Activated B cell treated with CpG ODN at 0.5 μM for 24 hours (primary cell): ENCODE measurements around the gene TGFB2. TPM values are rescaled to one million over a fixed set of nuclear protein-coding genes. Genes with fewer than 3 reads are reported as not detected.

ENCODE experiments used
- ATAC-seq: fragments of 200-7000 bp; cut with Tn5 transposase; one replicate; pipeline ENCODE4 v1.10.0; 2021; ENCODE audit warnings: low read depth, mild to moderate bottlenecking, moderate library complexity
- CTCF ChIA-PET: fragments of 350-600 bp; sonication (Branson Sonifier 250); formaldehyde crosslinking; loops from one replicate; lab custom pipeline; 2021; ENCODE audit warnings: antibody characterized with exemption; lab: Charles Lee
- POLR2A ChIA-PET: fragments of 350-600 bp; sonication (Branson Sonifier 250); formaldehyde crosslinking; loops from one replicate; lab custom pipeline; 2021; ENCODE audit warnings: antibody characterized with exemption; lab: Charles Lee
- DNase-seq: peaks from one replicate; pipeline ENCODE4 v3.0.0; 2022
- H3K27ac Mint-ChIP-seq: one replicate; pipeline ENCODE4 v1.8.0; 2020; ENCODE audit warnings: mixed read lengths
- H3K27me3 Mint-ChIP-seq: one replicate; pipeline ENCODE4 v1.8.0; 2021; ENCODE audit warnings: mixed read lengths
- H3K36me3 Mint-ChIP-seq: one replicate; pipeline ENCODE4 v1.8.0; 2021; ENCODE audit warnings: low read depth, mixed read lengths
- H3K4me1 Mint-ChIP-seq: one replicate; pipeline ENCODE4 v1.8.0; 2021; ENCODE audit warnings: mixed read lengths
- H3K4me3 Mint-ChIP-seq: one replicate; pipeline ENCODE4 v1.8.0; 2020; ENCODE audit warnings: mild to moderate bottlenecking, mixed read lengths
- H3K9me3 Mint-ChIP-seq: one replicate; pipeline ENCODE4 v1.8.0; 2020; ENCODE audit warnings: mixed read lengths
- CTCF ChIP-seq: fragments of 200-600 bp; IDR thresholded peaks from one replicate; pipeline ENCODE4 v1.8.0; 2022; ENCODE audit warnings: antibody characterized with exemption, mild to moderate bottlenecking
- intact Hi-C: fragments of 100-400 bp; cut with micrococcal nuclease; formaldehyde crosslinking; loops from one replicate; pipeline ENCODE4 v1.15.1; 2024
- total RNA-seq: library from RNA; stranded (reverse); gene quantifications from 2 replicates; pipeline ENCODE4 v1.2.3, GENCODE V29; 2022

TGFB2 gene
- total RNA-seq, 1 donor from 2014 or later, result 1.6 TPM

DNA sequence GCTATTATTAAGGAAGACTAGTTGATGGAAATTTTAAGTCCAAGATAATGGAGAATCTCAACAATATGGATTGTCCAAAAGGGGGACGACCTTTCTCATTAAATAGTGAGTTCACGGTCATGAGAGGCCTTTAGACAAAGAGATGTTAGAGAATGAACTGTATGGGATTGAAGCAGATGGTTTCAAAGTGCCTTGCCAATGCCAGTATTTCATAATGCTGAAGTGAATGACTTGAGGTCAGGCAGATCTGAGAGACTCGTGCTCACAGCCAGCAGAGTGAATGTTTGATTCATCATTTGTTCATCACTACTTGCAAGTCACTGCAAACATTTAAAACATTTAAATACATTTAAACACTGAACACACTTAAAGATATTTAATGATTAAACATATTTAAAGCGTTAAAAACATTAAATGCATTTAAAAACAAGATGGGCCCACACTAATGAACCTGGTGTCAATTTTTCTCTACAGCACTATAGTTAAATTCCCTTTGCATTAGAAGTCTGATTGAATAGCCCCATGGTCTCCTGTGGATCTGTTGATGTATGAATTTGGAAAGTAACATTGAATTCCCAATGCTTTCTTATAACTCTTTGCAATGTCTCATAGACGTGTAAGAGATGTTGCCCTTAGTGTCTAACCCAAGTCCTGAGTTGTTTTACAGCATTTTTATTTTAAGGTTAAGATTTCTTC, 80.7 kb downstream of the TGFB2 start:
- Mint-ChIP-seq H3K4me1 (no peaks in the 10 kb centered on the region), H3K27me3 (no peaks in the 10 kb centered on the region), H3K27ac (no peak overlapping the region), H3K9me3 (no peaks in the 10 kb centered on the region), H3K36me3 (no peaks in the 10 kb centered on the region), H3K4me3 (no peak overlapping the region)
- ChIA-PET CTCF (no interaction called here), POLR2A (no interaction called here)
- ATAC-seq, result no peak
- TF ChIP-seq CTCF, result no peak
- intact Hi-C loops, result no loop called here
- DNase-seq, result no peak

DNA sequence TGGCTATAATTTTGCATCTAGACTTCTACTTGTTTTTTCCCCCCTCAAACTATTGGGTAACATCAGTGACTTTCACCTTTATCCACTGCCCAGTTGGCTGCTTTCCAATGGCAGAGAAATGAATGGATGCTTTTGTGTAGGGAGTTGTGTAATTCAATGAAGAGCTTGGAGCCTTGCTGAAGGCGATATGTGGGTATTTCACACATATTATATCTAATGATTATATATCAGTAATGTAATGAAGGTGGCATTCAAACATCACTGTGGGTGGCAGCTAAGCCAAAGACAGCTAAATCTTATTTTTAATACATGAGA, 81.2 kb downstream of the TGFB2 start:
- Mint-ChIP-seq H3K36me3 (no peaks in the 10 kb centered on the region), H3K27me3 (no peaks in the 10 kb centered on the region), H3K4me1 (no peaks in the 10 kb centered on the region), H3K9me3 (no peaks in the 10 kb centered on the region), H3K4me3 (no peak overlapping the region), H3K27ac (no peak overlapping the region)
- CTCF ChIA-PET, result no interaction called here
- POLR2A ChIA-PET, result no interaction called here
- DNase-seq, result no peak
- no peak for TF ChIP-seq CTCF
- intact Hi-C loops, result no loop called here
- ATAC-seq, result no peak

DNA sequence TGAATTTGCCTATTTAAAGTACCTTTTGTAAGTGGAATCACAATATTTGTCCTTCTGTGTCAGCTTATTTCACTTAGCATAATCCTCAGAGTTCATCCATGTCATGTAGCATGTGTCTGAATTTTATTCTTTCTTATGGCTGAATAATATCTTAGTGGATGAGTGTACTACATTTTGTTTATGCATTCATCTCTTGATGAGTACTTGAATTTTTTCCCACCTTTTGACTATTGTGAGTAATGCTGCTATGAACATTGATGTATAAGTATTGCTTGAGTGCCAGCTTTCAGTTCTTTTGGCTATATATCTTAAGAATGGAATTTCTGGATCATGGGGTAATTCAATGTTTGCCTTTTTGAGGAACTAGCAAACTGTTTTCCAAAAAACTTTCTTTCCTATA, 84.2 kb downstream of the TGFB2 start:
- no peak for ATAC-seq
- CTCF ChIA-PET, result no interaction called here

DNA sequence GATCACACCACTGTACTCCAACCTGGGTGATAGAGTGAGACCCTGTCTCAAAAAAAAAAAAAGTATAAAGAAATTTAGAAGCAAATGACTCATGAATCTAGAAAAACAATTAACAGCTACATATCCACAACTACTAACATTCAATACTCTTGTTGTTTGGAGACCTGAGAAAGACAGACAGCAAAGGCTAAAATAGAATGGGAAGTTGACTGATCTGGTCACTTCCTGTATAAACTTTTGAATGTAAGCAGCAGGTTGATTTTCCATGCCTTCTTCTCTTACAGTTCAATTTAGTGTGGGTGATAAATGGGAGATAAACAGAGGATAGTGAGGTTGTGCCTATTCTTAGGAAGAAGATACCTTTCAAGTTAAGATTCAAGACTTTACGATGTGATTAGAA, 85.2 kb downstream of the TGFB2 start:
- no peaks in the 10 kb centered on the region for H3K27me3 Mint-ChIP-seq
- ATAC-seq (no peak), DNase-seq (no peak)
- ChIA-PET CTCF (no interaction called here), POLR2A (no interaction called here)
- TF ChIP-seq CTCF, result no peak
- peaks cover 2% of the 10 kb centered on the region for H3K36me3 Mint-ChIP-seq
- H3K4me1 Mint-ChIP-seq, result no peaks in the 10 kb centered on the region
- no peaks in the 10 kb centered on the region for H3K9me3 Mint-ChIP-seq
- intact Hi-C loops, result no loop called here
- H3K4me3 Mint-ChIP-seq, result no peak overlapping the region
- H3K27ac Mint-ChIP-seq, result no peak overlapping the region

More for the DNA sequence above, 84.2 kb downstream of the TGFB2 start:
- no peaks in the 10 kb centered on the region for H3K36me3 Mint-ChIP-seq
- no peaks in the 10 kb centered on the region for H3K27me3 Mint-ChIP-seq
- H3K9me3 Mint-ChIP-seq, result no peaks in the 10 kb centered on the region
- DNase-seq, result no peak
- POLR2A ChIA-PET, result no interaction called here
- intact Hi-C loops, result no loop called here
- TF ChIP-seq CTCF, result no peak
- no peak overlapping the region for H3K4me3 Mint-ChIP-seq
- H3K4me1 Mint-ChIP-seq, result no peaks in the 10 kb centered on the region
- no peak overlapping the region for H3K27ac Mint-ChIP-seq

DNA sequence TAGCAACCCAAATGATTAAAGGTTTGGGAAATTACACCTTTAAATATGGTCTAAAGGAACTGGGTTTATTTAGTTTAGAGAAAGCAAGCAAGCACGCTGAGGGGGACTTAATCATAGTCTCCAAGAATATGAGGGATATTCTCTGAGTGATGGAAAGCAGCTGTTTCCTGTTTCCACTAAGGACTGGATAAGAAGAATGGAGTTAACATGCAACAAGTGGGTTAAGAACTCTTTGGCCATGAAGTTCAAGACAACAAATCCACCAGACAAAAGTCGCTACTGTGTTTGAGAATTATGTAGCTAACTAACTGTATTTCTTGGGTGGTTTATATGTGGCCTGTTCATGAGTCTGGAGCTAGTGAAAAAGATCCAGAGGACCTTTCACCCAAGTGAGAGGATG, 85.7 kb downstream of the TGFB2 start:
- Mint-ChIP-seq H3K27ac (no peak overlapping the region), H3K27me3 (no peaks in the 10 kb centered on the region), H3K4me1 (no peaks in the 10 kb centered on the region), H3K36me3 (peaks cover 4% of the 10 kb centered on the region), H3K9me3 (no peaks in the 10 kb centered on the region), H3K4me3 (no peak overlapping the region)
- POLR2A ChIA-PET, result no interaction called here
- no peak for TF ChIP-seq CTCF
- intact Hi-C loops, result no loop called here
- ATAC-seq (no peak), DNase-seq (no peak)
- CTCF ChIA-PET, result no interaction called here
